GM21528 (cell line): ENCODE data around the gene MIS18BP1.

ENCODE experiments used
- ATAC-seq: cut with Tn5 transposase; IDR thresholded peaks from one replicate; pipeline ENCODE4 v1.9.1; 2021; ENCODE audit warnings: mild to moderate bottlenecking, moderate library complexity; ENCODE audit not compliant: unreplicated experiment, low FRiP score

Gene MIS18BP1

GRCh38 chr14:45156067-45156466, 96.9 kb downstream of the MIS18BP1 start:
- no peak for ATAC-seq
